NCI-H82 treated with DMSO at 0.1 percent for 48 hours (cell line): ENCODE measurements around the gene PRKRA.
"Not testable (repeated sequence)": the region's sequence is repeated elsewhere in the genome, so short reads cannot be mapped to it uniquely, and the experiment has no call there.

Experiments
- DNase-seq: peaks from one replicate; lab custom pipeline; 2025; ENCODE audit not compliant: unreplicated experiment; lab: John Stamatoyannopoulos, UW

Gene PRKRA

GRCh38 chr2:178450774-178451525 is at the start of gene PRKRA, which contains the start of gene PJVK:
TSS of gene PRKRA (minus strand) at chr2:178451175. CDS start at chr2:178451030, 145 bp downstream.
TSS of gene PJVK (plus strand) at chr2:178451378. CDS start at chr2:178453410, 2,032 bp downstream.
- peak; percentile 94 for DNase-seq

GRCh38 chr2:178499640-178500039 is 48.7 kb upstream of the PRKRA start:
- DNase-seq, result no peak

- no peak for DNase-seq
Measured at GRCh38 chr2:178498137-178498536, 47.2 kb upstream of the PRKRA start.

- no peak for DNase-seq
Measured at GRCh38 chr2:178496049-178496448, 45.1 kb upstream of the PRKRA start.

GRCh38 chr2:178491612-178492011 is 40.6 kb upstream of the PRKRA start:
- DNase-seq, result no peak

- no peak for DNase-seq
Measured at GRCh38 chr2:178485356-178485755, 34.4 kb upstream of the PRKRA start.

- no peak for DNase-seq
Measured at GRCh38 chr2:178484245-178485041, 33.5 kb upstream of the PRKRA start.

- no peak for DNase-seq
Measured at GRCh38 chr2:178482437-178482836, 31.5 kb upstream of the PRKRA start.

- DNase-seq, result peak; percentile 49
Measured at GRCh38 chr2:178480227-178481181, 29.5 kb upstream of the PRKRA start, which contains the start of gene PLEKHA3. TSS of gene PLEKHA3 (plus strand) at chr2:178480457. CDS start at chr2:178480870, 413 bp downstream.

GRCh38 chr2:178479758-178480226 is 28.8 kb upstream of the PRKRA start:
- DNase-seq, result no peak

GRCh38 chr2:178479275-178479616 is 28.3 kb upstream of the PRKRA start:
- DNase-seq, result no peak

GRCh38 chr2:178478439-178479274 is 27.7 kb upstream of the PRKRA start, which contains the start of gene FKBP7:
TSS of gene FKBP7 (minus strand) at chr2:178478600. CDS start at chr2:178478499, 101 bp downstream.
- peak; percentile 70 for DNase-seq

GRCh38 chr2:178478130-178478438 is 27.1 kb upstream of the PRKRA start:
- no peak for DNase-seq

GRCh38 chr2:178477443-178478129 is 26.6 kb upstream of the PRKRA start:
- peak; percentile 30 for DNase-seq

- DNase-seq, result no peak
Measured at GRCh38 chr2:178476477-178476876, 25.5 kb upstream of the PRKRA start.

- no peak for DNase-seq
Measured at GRCh38 chr2:178474560-178474959, 23.6 kb upstream of the PRKRA start.

GRCh38 chr2:178473931-178474330 is 23.0 kb upstream of the PRKRA start:
- DNase-seq, result no peak

GRCh38 chr2:178473373-178473772 is 22.4 kb upstream of the PRKRA start:
- no peak for DNase-seq

GRCh38 chr2:178471313-178471712 is 20.3 kb upstream of the PRKRA start:
- not testable (repeated sequence) for DNase-seq
